HG02852 (cell line): Measurements from ENCODE around the gene LCN12.

Source experiments
- ATAC-seq: cut with Tn5 transposase; IDR thresholded peaks from one replicate; pipeline ENCODE4 v1.9.1; 2021; ENCODE audit warnings: mild to moderate bottlenecking, moderate library complexity; ENCODE audit not compliant: unreplicated experiment

Gene LCN12

DNA sequence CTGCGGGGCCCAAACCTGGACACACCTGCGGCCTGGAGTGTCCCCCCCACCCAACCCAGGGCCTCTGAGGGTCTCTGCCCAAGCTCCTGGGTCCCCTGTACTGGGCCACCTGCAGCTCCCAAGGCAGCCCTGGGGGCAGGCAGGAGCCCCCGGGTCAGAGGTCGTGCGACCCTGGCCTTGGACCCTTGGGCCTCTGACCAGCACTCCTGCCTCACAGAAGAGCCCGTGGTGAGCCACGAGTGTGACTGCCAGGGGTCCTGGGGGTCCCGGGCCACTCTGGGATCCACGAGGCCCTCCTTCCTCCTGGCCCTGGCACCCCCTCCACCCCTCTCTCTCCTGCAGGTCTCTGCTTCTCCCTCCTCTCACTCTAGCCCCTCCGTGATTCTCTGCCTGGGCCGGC lies 20.3 kb downstream of the LCN12 start:
- ATAC-seq: no peak

GRCh38 chr9:136972743-136973142 lies 20.7 kb downstream of the LCN12 start:
- no peak for ATAC-seq

- no peak for ATAC-seq
These were observed 21.8 kb downstream of the LCN12 start for GRCh38 chr9:136973618-136974617.

GRCh38 chr9:136974817-136975535 lies 22.9 kb downstream of the LCN12 start:
- ATAC-seq: no peak

DNA sequence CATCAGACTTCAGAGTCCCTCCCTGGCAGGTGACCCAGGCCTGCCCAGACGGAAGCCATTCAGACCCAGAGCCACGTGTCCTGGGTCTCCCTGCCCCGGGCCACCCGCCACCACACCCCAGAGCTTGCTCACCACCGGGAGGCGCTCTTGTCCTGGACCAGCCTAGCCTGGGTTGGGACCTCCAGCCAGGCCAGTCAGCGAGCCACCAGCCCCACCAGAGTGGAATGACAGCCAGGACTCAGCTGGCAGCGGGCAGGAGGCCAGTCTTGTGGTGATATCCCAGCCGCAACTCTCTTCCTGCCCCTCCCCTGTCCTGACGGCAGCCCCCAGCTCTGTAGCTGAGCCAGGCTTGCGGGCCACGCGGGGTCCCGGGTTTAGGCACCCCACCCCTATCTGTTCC lies 23.6 kb downstream of the LCN12 start:
- no peak for ATAC-seq

GRCh38 chr9:136977223-136977622 lies 25.1 kb downstream of the LCN12 start, which contains the start of gene PTGDS:
Gene PTGDS (plus strand): TSS chr9:136977504. CDS start chr9:136977579, 75 bp downstream.
- no peak for ATAC-seq

- no peak for ATAC-seq
These were observed 25.6 kb downstream of the LCN12 start for GRCh38 chr9:136977649-136978072.

DNA sequence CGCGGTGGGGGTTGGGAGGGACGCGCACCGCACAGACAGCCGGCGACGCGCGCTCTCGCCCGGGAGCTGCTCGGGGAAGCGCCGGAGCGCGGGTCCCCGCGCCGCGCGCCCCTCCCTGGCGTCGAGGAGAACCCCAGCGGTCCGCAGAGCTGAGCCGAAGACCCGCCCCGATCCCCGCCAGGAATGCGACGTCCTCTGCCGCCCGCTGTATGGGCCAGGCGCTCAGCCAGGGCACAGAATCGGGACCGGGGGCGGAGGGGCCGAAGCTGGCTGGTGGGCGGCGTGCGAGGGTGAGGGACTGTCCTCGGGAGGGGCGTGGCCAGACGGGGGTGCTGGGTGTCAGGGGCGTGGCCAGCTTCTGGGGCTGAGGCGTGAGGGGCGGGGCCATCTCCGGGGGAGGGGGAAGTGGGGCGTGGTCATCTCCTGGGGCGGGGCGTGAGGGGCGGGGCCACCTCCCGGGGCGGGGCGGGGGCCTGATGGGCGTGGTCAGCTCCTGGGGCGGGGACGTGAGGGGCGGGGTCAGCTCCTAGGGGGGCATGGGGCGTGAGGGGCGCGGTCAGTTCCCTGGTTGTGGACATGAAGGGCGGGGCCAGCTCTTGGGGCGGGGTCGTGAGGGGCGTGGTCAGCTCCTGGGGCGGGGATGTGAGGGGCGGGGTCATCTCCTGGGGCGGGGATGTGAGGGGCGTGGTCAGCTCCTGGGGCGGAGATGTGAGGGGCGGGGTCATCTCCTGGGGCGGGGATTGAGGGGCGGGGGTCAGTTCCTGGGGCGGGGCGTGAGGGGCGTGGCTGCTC lies 26.2 kb downstream of the LCN12 start:
- ATAC-seq: no peak

GRCh38 chr9:136978865-136979544 lies 26.9 kb downstream of the LCN12 start:
- ATAC-seq: no peak

DNA sequence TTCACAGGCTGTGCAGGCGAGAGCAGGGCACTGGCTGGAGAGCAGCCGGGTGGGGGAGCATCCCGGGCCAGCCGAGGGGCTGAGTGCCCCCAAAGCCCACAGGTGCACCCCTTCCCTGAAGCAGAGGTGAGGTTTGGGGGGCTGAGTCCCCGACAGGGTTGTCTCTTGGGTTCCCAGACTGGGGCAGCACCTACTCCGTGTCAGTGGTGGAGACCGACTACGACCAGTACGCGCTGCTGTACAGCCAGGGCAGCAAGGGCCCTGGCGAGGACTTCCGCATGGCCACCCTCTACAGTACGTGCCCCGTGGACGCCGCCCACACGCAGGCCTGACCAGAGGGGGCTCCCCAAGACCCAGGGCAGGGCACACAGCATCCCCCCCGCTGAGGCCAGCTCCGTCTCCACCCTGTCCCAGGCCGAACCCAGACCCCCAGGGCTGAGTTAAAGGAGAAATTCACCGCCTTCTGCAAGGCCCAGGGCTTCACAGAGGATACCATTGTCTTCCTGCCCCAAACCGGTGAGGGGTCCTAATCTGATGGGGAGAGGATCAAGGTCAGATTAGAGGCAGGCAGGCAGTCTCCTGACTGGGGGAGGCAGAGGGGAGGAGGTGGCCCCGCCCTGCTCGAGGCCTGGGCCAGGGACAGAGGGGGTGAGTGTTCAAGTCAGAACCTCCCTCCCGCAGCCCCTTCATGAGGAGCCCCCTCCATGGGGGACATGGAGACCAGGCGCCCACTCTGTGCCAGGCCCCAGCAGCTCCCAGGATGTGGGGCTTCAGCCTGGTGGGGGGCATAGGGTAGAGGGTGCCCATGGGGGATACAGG lies 27.9 kb downstream of the LCN12 start:
- no peak for ATAC-seq

- ATAC-seq: no peak
These were observed 28.8 kb downstream of the LCN12 start for GRCh38 chr9:136980669-136981478.

GRCh38 chr9:136981588-136982231 lies 29.6 kb downstream of the LCN12 start:
- ATAC-seq: no peak

- ATAC-seq: no peak
These were observed 30.4 kb downstream of the LCN12 start, which contains the start of gene LCNL1 for GRCh38 chr9:136982232-136983051. Gene LCNL1 (plus strand): TSS chr9:136982993. CDS start chr9:136983587, 594 bp downstream.

- no peak for ATAC-seq
These were observed 31.1 kb downstream of the LCN12 start for GRCh38 chr9:136983167-136983566.

GRCh38 chr9:136983656-136984314 lies 31.7 kb downstream of the LCN12 start:
- no peak for ATAC-seq

DNA sequence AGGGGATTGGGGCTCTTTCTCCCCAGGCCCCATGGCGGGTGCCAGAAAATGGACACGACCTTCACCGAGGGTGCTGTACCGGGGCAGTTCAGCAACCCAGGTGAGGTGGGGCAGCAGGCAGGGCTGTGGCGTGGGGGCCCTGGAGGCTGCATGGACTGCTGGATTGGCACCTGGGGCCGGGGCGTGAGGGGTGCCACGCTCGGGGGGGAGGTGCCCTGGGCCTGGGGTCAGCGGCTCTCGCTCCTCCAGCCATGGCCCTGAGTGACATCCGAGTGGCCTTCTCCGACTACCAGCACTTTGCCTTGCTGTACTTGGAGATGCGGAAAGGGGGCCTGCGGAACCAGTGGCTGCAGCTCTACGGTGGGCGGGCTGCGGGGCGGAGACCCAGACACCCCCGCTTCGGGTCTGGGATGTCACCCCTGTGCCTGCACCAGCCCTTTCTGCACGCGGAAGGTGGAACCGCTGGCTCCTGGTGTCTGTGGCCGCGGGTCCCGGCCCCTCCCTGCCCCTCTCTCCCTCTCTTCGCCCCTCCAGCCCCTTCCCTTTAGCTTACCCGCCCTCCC lies 32.5 kb downstream of the LCN12 start:
- no peak for ATAC-seq
